Measurements from ENCODE around the gene PLIN3. TPM values are rescaled to one million over a fixed set of nuclear protein-coding genes. Genes with fewer than 3 reads are reported as not detected.

Gene PLIN3
- total RNA-seq, 1 experiment from 2014 or later, result 207 TPM

GRCh38 chr19:4877753-4878490, 10.5 kb upstream of the PLIN3 start:
- no peak for DNase-seq (ENCODE audit: low read depth, low spot score)
- no peak overlapping the region for H3K4me2 ChIP-seq (ENCODE audit: low read length)

More at GRCh38 chr19:4877753-4878490, 10.5 kb upstream of the PLIN3 start:
- RAD21 ChIA-PET (ENCODE audit: low non-redundant PET in 1 of 2, low total read pairs in 2 of 2, uncharacterized antibody in 2 of 2, unreplicated experiment in 2 of 2), result no interaction called here
- Histone ChIP-seq H3K9me3 (ENCODE audit: control insufficient read depth in 1 of 2, insufficient read depth in 1 of 2, low read depth in 1 of 2, low read length in 2 of 2) (no peaks in the 10 kb centered on the region), H3K4me3 (replicated peaks in 1 of 2; ENCODE audit: low read depth in 1 of 2, low read length in 2 of 2) (no peak overlapping the region), H3K36me3 (ENCODE audit: control insufficient read depth in 1 of 2, insufficient read depth in 2 of 2, low read length in 2 of 2) (no peaks in the 10 kb centered on the region), H3K79me2 (ENCODE audit: insufficient read depth, low read length) (no peaks in the 10 kb centered on the region), H4K20me1 (ENCODE audit: insufficient read depth) (no peaks in the 10 kb centered on the region), H3K27ac (ENCODE audit: low read depth, low read length) (no peak overlapping the region; the same call in 1 of the 2 replicates), H3K9ac (ENCODE audit: low read length) (no peak overlapping the region), H2AFZ (ENCODE audit: low read depth, low read length, poor library complexity, severe bottlenecking) (no peak overlapping the region), H3K4me1 (ENCODE audit: control insufficient read depth in 1 of 2, insufficient read depth in 2 of 2, low read length in 2 of 2) (peaks cover 8 to 14% of the 10 kb centered on the region in 2 experiments; a peak in 3 of 4 replicates), H3K9me2 (ENCODE audit: insufficient read depth) (no peaks in the 10 kb centered on the region), H3K27me3 (ENCODE audit: insufficient read depth, low read length) (no peaks in the 10 kb centered on the region)
- no peak for TF ChIP-seq EGR1 (IDR thresholded peaks at IDR 0.05; ENCODE audit: low read depth)
- TF ChIP-seq YY1 (IDR thresholded peaks at IDR 0.05; ENCODE audit: extremely low read depth, insufficient replicate concordance, low read depth, low read length), result no peak
- TF ChIP-seq RAD21 (IDR thresholded peaks at IDR 0.05; ENCODE audit: low read depth), result no peak
- no peak for TF ChIP-seq JUND (IDR thresholded peaks at IDR 0.05)
- no peak for TF ChIP-seq ZBTB33 (IDR thresholded peaks at IDR 0.05; ENCODE audit: extremely low read depth, insufficient replicate concordance, low read length)
- TF ChIP-seq POLR2A (IDR thresholded peaks at IDR 0.05; ENCODE audit: borderline replicate concordance, extremely low read depth, insufficient read depth, insufficient read length), result no peak
- no peak for TF ChIP-seq REST (IDR thresholded peaks at IDR 0.05; ENCODE audit: low read depth)
- no peak for TF ChIP-seq FOSL1 (IDR thresholded peaks at IDR 0.05; ENCODE audit: low read depth)
- no peak for TF ChIP-seq EZH2phosphoT487 (IDR thresholded peaks at IDR 0.05; ENCODE audit: borderline replicate concordance)
- no peak for TF ChIP-seq ATF3 (IDR thresholded peaks at IDR 0.05)
- no peak for TF ChIP-seq CBX3 (IDR thresholded peaks at IDR 0.05; ENCODE audit: low read depth)
- intact Hi-C loops (cut with micrococcal nuclease), result no loop called here
- POLR2A ChIA-PET, result no interaction called here
- ATAC-seq, result no peak
- CTCF ChIA-PET, result no interaction called here
- no TSS peak for BruUV-seq (replicated peaks)
